Keratinocyte (primary cell): ENCODE measurements around the gene BICD1. TPM values are rescaled to one million over a fixed set of nuclear protein-coding genes. Genes with fewer than 3 reads are reported as not detected.
A peak's percentile ranks its signal among the peaks of the same experiment; 100 is the strongest.

Experiments
- DNase-seq: peaks from one replicate; pipeline ENCODE4 v3.0.0-alpha.2; 2011; ENCODE audit warnings: low read depth, missing footprints, low spot score
- FAIRE-seq: peaks from 2 replicates; lab custom pipeline; 2011; peaks lifted over from hg19 to GRCh38; lab: Jason Lieb, UNC
- H2AFZ ChIP-seq: 2 replicates; pipeline ENCODE4 v1.6.0; 2012; ENCODE audit warnings: low read length, control low read depth, inconsistent platforms; ENCODE audit not compliant: control insufficient read depth
- H3K27ac ChIP-seq: 2 replicates; pipeline ENCODE4 v1.5.1; 2011; ENCODE audit warnings: low read length; ENCODE audit not compliant: control insufficient read depth, insufficient read depth
- H3K27me3 ChIP-seq: 3 replicates; pipeline ENCODE4 v1.6.0; 2011; ENCODE audit warnings: low read length; ENCODE audit not compliant: control insufficient read depth, insufficient read depth; ENCODE audit errors: extremely low read depth
- H3K36me3 ChIP-seq, 2 experiments: 2 replicates in 1 of 2; 3 replicates in 1 of 2; pipeline ENCODE4 v1.5.1; 2011; ENCODE audit warnings: low read length in 2 of 2, mild to moderate bottlenecking in 1 of 2; ENCODE audit not compliant: control insufficient read depth in 2 of 2, insufficient read depth in 2 of 2; ENCODE audit errors: extremely low read depth in 1 of 2
- H3K4me1 ChIP-seq: 3 replicates; pipeline ENCODE4 v1.5.1; 2011; ENCODE audit warnings: low read length; ENCODE audit not compliant: control insufficient read depth, insufficient read depth; ENCODE audit errors: extremely low read depth
- H3K4me2 ChIP-seq: 3 replicates; pipeline ENCODE4 v1.6.0; 2011; ENCODE audit warnings: low read depth, low read length; ENCODE audit not compliant: control insufficient read depth, insufficient read depth; ENCODE audit errors: extremely low read depth
- H3K4me3 ChIP-seq, 3 experiments: fragments of 200-600 bp in 1 of 3; sonication (generic) in 1 of 3; 2 replicates in 2 of 3; 3 replicates in 1 of 3; pipeline ENCODE4 v1.5.1; 2011 to 2016; ENCODE audit warnings: low read length in 3 of 3, mild to moderate bottlenecking in 3 of 3, control low read depth in 2 of 3, inconsistent platforms in 1 of 3, low read depth in 1 of 3, mixed read lengths in 1 of 3, mixed run types in 1 of 3, moderate library complexity in 1 of 3; ENCODE audit not compliant: control insufficient read depth in 2 of 3, insufficient read depth in 2 of 3; ENCODE audit errors: extremely low read depth in 1 of 3
- H3K79me2 ChIP-seq: 2 replicates; pipeline ENCODE4 v1.6.0; 2012; ENCODE audit warnings: low read length; ENCODE audit not compliant: control insufficient read depth, insufficient read depth
- H3K9ac ChIP-seq: 3 replicates; pipeline ENCODE4 v1.6.0; 2011; ENCODE audit warnings: low read length; ENCODE audit not compliant: control insufficient read depth, insufficient read depth; ENCODE audit errors: extremely low read depth
- H3K9me1 ChIP-seq: 3 replicates; pipeline ENCODE4 v1.6.0; 2011; ENCODE audit warnings: low read length; ENCODE audit not compliant: control insufficient read depth, insufficient read depth; ENCODE audit errors: extremely low read depth
- H3K9me3 ChIP-seq: 2 replicates; pipeline ENCODE4 v1.5.1; 2012; ENCODE audit warnings: low read depth, low read length; ENCODE audit not compliant: control insufficient read depth
- H4K20me1 ChIP-seq: 3 replicates; pipeline ENCODE4 v1.6.0; 2011; ENCODE audit warnings: low read length; ENCODE audit not compliant: control insufficient read depth, insufficient read depth; ENCODE audit errors: extremely low read depth
- CTCF ChIP-seq, 3 experiments: IDR thresholded peaks in 1 of 3; conservative IDR thresholded peaks in 1 of 3; optimal IDR thresholded peaks in 1 of 3; 2 replicates in 2 of 3; 3 replicates in 1 of 3; pipeline versions ENCODE3 to v1.5.1; 2011; ENCODE audit warnings: low read length in 3 of 3, mild to moderate bottlenecking in 3 of 3, moderate library complexity in 2 of 3, control low read depth in 1 of 3, inconsistent platforms in 1 of 3; ENCODE audit not compliant: insufficient read depth in 2 of 3; ENCODE audit errors: extremely low read depth in 1 of 3
- EZH2 ChIP-seq: IDR thresholded peaks from one replicate; pipeline ENCODE4 v1.6.1; 2012; ENCODE audit warnings: inconsistent platforms, mild to moderate bottlenecking, low read length, moderate library complexity
- dilution Hi-C: fragments of 300-500 bp; cut with MboI; formaldehyde crosslinking; loops from one replicate; pipeline ENCODE4 v1.7.0; 2020; ENCODE audit warnings: low sequenced_read_pairs; ENCODE audit not compliant: extremely low pct_ligation_motif_present
- polyA plus RNA-seq, 5 experiments: library from polyadenylated mRNA; depleted of rRNA in 3 of 5; stranded (reverse) in 3 of 5; stranded (forward) in 1 of 5; unstranded in 1 of 5; fragments of >200 nt; gene quantifications; 1 replicate in 1 of 5; 2 replicates in 3 of 5; 3 replicates in 1 of 5; pipeline versions ENCODE4 v1.2.1 to v1.2.3, GENCODE V29; 2011 to 2012; ENCODE audit warnings: missing spikeins in 2 of 5, low read depth in 1 of 5, low replicate concordance in 1 of 5

The BICD1 gene
- polyA plus RNA-seq, 1 donor (not counting 4 experiments of a cell fraction or from before 2014, with no cell fraction given): 10.2 TPM

- Histone ChIP-seq H3K9me1 (no peaks in the 10 kb centered on the region), H3K27me3 (no peaks in the 10 kb centered on the region), H3K79me2 (peaks cover 10% of the 10 kb centered on the region), H3K4me1 (peaks cover 3% of the 10 kb centered on the region), H3K36me3 (no peaks in the 10 kb centered on the region), H3K9ac (no peak overlapping the region), H3K27ac (no peak overlapping the region), H2AFZ (no peak overlapping the region), H4K20me1 (no peaks in the 10 kb centered on the region), H3K4me2 (no peak overlapping the region), H3K9me3 (no peaks in the 10 kb centered on the region), H3K4me3 (no peak overlapping the region)
- dilution Hi-C loops: no loop called here
- TF ChIP-seq CTCF (optimal IDR thresholded peaks at IDR 0.05 in 1 of 3, IDR thresholded peaks at IDR 0.05 in 1 of 3, conservative IDR thresholded peaks at IDR 0.05 in 1 of 3; ENCODE audit: extremely low read depth in 1 of 3, insufficient read depth in 2 of 3, low read length in 3 of 3) (no peak), EZH2 (no peak)
- no peak for FAIRE-seq
- no peak for DNase-seq
Observed at GRCh38 chr12:32124637-32125036, 18.0 kb downstream of the BICD1 start.

- Histone ChIP-seq H3K9ac (no peak overlapping the region), H3K27ac (no peak overlapping the region), H4K20me1 (no peaks in the 10 kb centered on the region), H3K4me1 (peaks cover 3% of the 10 kb centered on the region), H2AFZ (no peak overlapping the region), H3K9me3 (no peaks in the 10 kb centered on the region), H3K27me3 (no peaks in the 10 kb centered on the region), H3K9me1 (no peaks in the 10 kb centered on the region), H3K4me3 (no peak overlapping the region), H3K79me2 (peaks cover 12% of the 10 kb centered on the region), H3K4me2 (no peak overlapping the region), H3K36me3 (no peaks in the 10 kb centered on the region)
- peak; percentile 17 for FAIRE-seq
- dilution Hi-C loops: no loop called here
- TF ChIP-seq CTCF (optimal IDR thresholded peaks at IDR 0.05 in 1 of 3, IDR thresholded peaks at IDR 0.05 in 1 of 3, conservative IDR thresholded peaks at IDR 0.05 in 1 of 3; ENCODE audit: extremely low read depth in 1 of 3, insufficient read depth in 2 of 3, low read length in 3 of 3): no peak
- no peak for TF ChIP-seq EZH2
- no peak for DNase-seq
Observed at GRCh38 chr12:32125455-32126084, 18.9 kb downstream of the BICD1 start.
